ENCODE results near the gene IMPDH1. TPM values are rescaled to one million over a fixed set of nuclear protein-coding genes. Genes with fewer than 3 reads are reported as not detected.
A peak's percentile ranks its signal among the peaks of the same experiment; 100 is the strongest.

Gene IMPDH1
- total RNA-seq, 4 donors from 2014 or later: 29.1 to 72.1 (median 56.0) TPM

DNA sequence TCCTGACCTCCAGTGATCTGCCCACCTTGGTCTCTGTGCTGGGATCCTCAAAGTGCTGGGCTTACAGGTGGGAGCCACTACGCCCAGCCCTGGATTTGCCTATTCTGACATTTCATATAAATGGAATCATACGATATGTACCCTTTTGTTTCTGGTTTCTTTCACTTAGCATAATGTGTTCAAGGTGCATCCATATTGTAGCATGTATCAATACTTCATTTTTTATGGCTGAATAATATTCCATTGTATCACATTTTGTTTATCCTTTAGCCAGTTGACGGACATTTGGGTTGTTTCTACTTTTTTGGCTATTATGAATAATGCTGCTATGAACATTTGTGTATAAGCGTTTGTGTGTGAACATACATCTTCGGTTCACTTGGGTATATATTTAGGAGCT lies 41.1 kb upstream of the IMPDH1 start:
- no peaks in the 10 kb centered on the region for H3K9me3 ChIP-seq
- intact Hi-C loops (cut with DNase I): loop anchor here (10.0 kb wide), 1 partner anchor 46 kb away; the partner anchor contains the start of gene IMPDH1
- no peaks in the 10 kb centered on the region for H3K36me3 ChIP-seq
- DNase-seq (ENCODE audit: extremely low spot score): no peak
- H3K27me3 ChIP-seq: no peaks in the 10 kb centered on the region
- H3K4me1 ChIP-seq: peaks cover 24 to 30% (median 24%) of the 10 kb centered on the region in 4 donors
- WGBS: 91% methylated on average over 5 of the region's 5 CpGs
- TF ChIP-seq, protein P1, sequence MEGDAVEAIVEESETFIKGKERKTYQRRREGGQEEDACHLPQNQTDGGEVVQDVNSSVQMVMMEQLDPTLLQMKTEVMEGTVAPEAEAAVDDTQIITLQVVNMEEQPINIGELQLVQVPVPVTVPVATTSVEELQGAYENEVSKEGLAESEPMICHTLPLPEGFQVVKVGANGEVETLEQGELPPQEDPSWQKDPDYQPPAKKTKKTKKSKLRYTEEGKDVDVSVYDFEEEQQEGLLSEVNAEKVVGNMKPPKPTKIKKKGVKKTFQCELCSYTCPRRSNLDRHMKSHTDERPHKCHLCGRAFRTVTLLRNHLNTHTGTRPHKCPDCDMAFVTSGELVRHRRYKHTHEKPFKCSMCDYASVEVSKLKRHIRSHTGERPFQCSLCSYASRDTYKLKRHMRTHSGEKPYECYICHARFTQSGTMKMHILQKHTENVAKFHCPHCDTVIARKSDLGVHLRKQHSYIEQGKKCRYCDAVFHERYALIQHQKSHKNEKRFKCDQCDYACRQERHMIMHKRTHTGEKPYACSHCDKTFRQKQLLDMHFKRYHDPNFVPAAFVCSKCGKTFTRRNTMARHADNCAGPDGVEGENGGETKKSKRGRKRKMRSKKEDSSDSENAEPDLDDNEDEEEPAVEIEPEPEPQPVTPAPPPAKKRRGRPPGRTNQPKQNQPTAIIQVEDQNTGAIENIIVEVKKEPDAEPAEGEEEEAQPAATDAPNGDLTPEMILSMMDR (IDR thresholded peaks at IDR 0.05): no peak
- no peak for TF ChIP-seq POLR2A (IDR thresholded peaks at IDR 0.05; ENCODE audit: low read depth)
- no peak for TF ChIP-seq POLR2AphosphoS5 (IDR thresholded peaks at IDR 0.05)
- no peak for TF ChIP-seq EP300 (IDR thresholded peaks at IDR 0.05)
- H3K27ac ChIP-seq (replicated peaks in 1 of 4): no peak overlapping the region
- H3K4me3 ChIP-seq: no peak overlapping the region

DNA sequence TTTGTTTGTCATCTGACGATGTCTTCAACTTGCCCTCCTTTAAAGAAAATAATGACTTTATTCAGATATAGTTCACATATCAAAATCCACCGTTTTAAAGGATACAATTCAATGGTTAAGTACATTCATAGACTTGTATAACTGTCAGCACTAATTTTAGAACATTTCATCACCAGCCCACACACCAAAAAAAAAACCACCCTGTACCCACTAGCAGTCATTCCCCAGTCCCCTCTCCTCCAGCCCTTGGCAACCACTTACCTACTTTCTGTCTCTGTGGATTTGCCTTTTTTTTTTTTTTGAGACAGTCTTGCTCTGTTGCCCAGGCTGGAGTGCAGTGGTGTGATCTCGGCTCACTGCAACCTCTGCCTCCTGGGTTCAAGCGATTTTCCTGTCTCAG lies 40.6 kb upstream of the IMPDH1 start:
- Histone ChIP-seq H3K9me3 (no peaks in the 10 kb centered on the region), H3K27ac (replicated peaks in 1 of 4) (no peak overlapping the region), H3K4me1 (peaks cover 23 to 28% (median 24%) of the 10 kb centered on the region in 4 donors), H3K4me3 (no peak overlapping the region), H3K36me3 (no peaks in the 10 kb centered on the region), H3K27me3 (no peaks in the 10 kb centered on the region)
- TF ChIP-seq POLR2A (IDR thresholded peaks at IDR 0.05; ENCODE audit: low read depth): no peak
- TF ChIP-seq POLR2AphosphoS5 (IDR thresholded peaks at IDR 0.05): no peak
- TF ChIP-seq EP300 (IDR thresholded peaks at IDR 0.05): no peak
- TF ChIP-seq, protein P1 (IDR thresholded peaks at IDR 0.05): no peak
- no peak for DNase-seq (ENCODE audit: extremely low spot score)
- WGBS: 59% methylated on average over 4 of the region's 4 CpGs
- intact Hi-C loops (cut with DNase I): loop anchor here (10.0 kb wide), 1 partner anchor 46 kb away; the partner anchor contains the start of gene IMPDH1

DNA sequence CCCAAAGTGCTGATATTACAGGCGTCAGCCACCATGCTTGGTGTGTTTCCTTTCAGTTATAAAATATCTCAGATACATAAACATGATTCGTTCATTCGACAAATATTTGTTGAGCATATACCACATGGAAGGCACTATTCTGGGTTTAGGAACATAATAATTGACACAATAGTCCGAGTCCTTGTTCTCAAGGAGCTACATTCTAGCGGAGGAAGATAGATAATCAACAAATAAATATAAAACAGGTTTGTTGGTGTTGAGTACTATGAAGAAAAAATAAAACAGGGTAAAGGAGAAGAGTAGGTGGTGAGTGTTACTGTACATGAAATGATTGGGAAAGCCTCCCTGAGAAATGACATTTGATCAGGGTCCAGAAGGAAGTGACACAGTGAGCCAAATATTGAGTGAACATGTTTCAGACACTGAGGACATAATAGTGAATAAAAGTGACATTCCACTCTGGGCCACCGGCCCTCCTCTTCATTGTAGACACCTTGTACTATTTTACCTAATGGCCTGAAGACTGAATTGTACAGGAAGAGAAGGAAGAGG lies 39.0 kb upstream of the IMPDH1 start:
- WGBS: 93% methylated on average over 6 of the region's 6 CpGs
- Histone ChIP-seq H3K27me3 (no peaks in the 10 kb centered on the region), H3K4me1 (peaks cover 8 to 12% (median 9%) of the 10 kb centered on the region in 4 donors), H3K9me3 (no peaks in the 10 kb centered on the region), H3K4me3 (no peak overlapping the region), H3K36me3 (no peaks in the 10 kb centered on the region), H3K27ac (replicated peaks in 1 of 4) (no peak overlapping the region)
- TF ChIP-seq POLR2A (IDR thresholded peaks at IDR 0.05; ENCODE audit: low read depth): no peak
- TF ChIP-seq, protein P1 (IDR thresholded peaks at IDR 0.05): no peak
- no peak for TF ChIP-seq EP300 (IDR thresholded peaks at IDR 0.05)
- TF ChIP-seq POLR2AphosphoS5 (IDR thresholded peaks at IDR 0.05): no peak
- peak; percentile 42 for DNase-seq (ENCODE audit: extremely low spot score)
- intact Hi-C loops (cut with DNase I): no loop called here

DNA sequence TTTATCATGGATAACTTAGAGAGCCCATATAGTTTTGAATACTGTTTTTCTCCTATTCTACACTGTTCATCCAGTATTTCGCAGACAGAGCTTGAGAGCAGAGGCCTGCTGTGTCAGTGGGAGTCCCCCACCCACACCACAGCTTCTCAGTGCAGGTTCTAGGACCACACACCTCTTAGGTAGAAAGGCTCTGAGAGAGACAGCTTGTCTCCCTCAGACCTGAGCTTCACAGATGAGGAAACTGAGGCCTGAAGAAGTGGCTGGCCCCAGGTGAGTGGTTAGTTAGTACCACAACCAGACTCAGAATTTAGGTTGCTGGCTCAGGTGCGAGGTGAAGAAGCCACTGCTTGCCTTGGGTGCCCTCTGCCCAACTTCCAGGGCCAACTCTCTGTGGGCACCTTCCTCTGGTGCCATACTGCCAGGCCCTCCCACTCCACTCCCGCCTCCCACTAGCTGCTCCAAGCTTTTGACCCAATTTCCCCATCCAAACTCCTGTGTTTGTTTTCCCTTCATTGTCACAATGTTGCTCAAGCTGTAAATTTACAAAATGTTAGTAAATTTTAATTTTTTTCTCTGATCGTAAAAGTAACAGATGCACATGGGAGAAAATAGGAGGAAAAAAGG lies 38.3 kb upstream of the IMPDH1 start:
- no peak overlapping the region for H3K4me3 ChIP-seq
- 77% methylated on average over 4 of the region's 4 CpGs for WGBS
- intact Hi-C loops (cut with DNase I): no loop called here
- no peaks in the 10 kb centered on the region for H3K27me3 ChIP-seq
- H3K27ac ChIP-seq (replicated peaks in 1 of 4): no peak overlapping the region
- TF ChIP-seq POLR2AphosphoS5 (IDR thresholded peaks at IDR 0.05): no peak
- TF ChIP-seq EP300 (IDR thresholded peaks at IDR 0.05): no peak
- TF ChIP-seq, protein P1 (IDR thresholded peaks at IDR 0.05): no peak
- no peak for TF ChIP-seq POLR2A (IDR thresholded peaks at IDR 0.05; ENCODE audit: low read depth)
- no peaks in the 10 kb centered on the region for H3K36me3 ChIP-seq
- DNase-seq (ENCODE audit: extremely low spot score): peak; percentile 75
- no peaks in the 10 kb centered on the region for H3K9me3 ChIP-seq
- peaks cover under 1 to 5% (median 1%) of the 10 kb centered on the region in 4 donors for H3K4me1 ChIP-seq

Data from esophagus muscularis mucosa (tissue), 4 donors.